Fibroblast of peridontal ligament (primary cell): Measurements from ENCODE around the gene DHRS7.
A peak's percentile ranks its signal among the peaks of the same experiment; 100 is the strongest.

Experiments
- DNase-seq: peaks from one replicate; pipeline ENCODE4 v3.0.0-alpha.2; 2010; ENCODE audit errors: extremely low read depth

The DHRS7 gene

DNA sequence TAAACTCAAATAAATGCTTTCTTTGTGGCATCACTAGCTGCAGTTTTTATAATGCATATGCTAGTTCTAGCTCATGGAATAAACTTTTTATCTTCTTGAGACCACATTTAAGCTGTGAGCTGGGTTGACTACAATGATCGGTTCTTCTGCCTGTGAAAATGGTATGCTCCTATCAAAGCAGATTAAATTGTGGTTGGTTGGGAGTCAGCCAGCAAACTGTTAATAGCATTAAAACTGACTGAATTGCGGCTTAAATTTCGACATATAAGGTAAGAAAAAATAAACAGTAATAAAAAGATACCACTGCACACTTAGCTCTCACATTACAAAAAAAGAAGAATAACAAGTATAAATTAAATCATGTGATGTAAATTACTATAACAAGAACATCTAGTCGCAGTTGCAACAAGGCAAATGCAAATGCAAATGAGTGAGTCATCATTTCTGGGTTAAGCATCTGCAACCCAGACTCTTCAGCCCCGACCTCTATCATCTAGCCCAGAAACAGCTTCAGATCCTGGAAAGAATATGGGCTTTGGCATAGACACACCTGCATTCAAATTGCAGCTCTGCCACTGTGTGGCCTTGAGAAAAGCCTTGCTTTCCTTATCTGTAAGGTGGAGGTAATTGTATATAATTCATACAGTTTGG lies 19.8 kb upstream of the DHRS7 start:
- DNase-seq, result no peak

GRCh38 chr14:60184146-60184904 lies 19.1 kb upstream of the DHRS7 start:
- DNase-seq, result peak; percentile 92

DNA sequence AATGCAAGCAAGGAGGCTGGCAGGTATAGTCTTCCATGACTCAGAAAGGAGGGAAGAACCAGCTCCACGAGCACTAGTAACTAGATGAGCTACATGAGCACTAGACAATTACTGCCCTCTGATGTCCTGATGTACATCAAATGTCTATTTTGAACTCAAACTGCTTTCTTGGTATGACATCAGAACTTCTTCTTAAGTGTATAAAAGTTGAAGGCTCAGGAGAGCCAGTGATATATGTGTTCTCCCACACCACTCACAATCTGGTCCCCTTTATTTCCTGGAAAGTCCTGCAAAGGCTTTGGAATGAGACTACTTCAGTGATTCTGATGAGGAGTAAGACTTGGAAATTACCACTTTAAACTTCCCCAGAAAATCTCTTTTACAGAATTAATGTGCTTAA lies 18.5 kb upstream of the DHRS7 start:
- peak; percentile 64 for DNase-seq

DNA sequence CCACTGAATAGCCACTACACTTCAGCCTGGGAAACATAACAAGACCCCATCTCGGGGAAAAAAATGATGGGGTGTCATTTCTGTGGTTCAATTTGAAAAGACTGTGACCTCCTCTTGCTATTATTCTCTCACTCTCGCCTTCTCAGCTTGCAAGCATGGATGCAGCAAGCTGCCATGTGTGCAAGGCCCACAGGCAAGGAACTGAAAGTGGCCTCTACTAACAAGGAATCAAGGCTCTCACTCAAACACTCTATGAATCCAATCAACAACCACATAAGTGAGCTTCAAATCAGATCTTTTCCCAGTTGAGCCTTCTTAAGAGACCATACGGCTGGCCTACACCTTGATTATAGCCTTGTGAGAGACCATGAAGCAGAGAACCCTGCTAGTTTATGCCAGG lies 17.9 kb upstream of the DHRS7 start:
- no peak for DNase-seq

GRCh38 chr14:60179431-60179869 lies 14.3 kb upstream of the DHRS7 start:
- DNase-seq, result no peak

DNA sequence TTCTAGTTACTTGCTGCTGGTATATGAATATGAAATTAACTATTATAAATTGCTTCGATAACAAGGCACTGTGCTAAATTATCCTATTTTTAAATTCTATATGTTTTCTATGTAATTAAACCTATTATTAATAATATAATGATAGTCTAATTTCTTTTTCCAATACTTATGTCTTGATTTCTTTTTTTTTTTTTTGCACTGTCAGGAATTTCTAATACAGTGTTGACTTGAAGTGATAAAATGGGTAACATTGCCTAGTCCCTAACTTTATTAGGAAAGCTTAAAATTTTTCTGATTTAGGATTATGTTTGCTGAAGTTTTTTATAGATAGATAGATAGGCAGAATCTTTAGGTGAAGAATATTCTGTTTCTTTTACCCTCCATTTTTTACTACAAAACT lies 13.6 kb upstream of the DHRS7 start:
- no peak for DNase-seq

DNA sequence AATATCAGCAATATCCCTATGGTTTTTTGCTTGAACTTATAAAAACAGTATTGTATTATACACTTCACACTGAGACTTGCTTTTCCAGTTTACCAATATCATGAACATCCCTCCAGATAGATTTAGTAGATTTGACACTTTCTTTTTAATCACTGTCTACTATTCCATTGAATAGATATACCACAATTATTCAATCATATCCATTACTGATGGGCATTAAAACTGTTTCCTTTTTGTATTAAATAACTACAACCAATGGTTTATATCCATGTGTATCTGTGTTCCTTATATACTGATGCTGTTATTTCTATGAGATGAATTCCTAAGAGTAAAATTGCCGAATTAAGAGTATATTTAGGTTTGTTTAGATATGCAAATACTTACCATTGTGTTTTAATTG lies 13.0 kb upstream of the DHRS7 start:
- DNase-seq, result no peak

- no peak for DNase-seq
Observed at GRCh38 chr14:60175255-60175902, 10.2 kb upstream of the DHRS7 start.

DNA sequence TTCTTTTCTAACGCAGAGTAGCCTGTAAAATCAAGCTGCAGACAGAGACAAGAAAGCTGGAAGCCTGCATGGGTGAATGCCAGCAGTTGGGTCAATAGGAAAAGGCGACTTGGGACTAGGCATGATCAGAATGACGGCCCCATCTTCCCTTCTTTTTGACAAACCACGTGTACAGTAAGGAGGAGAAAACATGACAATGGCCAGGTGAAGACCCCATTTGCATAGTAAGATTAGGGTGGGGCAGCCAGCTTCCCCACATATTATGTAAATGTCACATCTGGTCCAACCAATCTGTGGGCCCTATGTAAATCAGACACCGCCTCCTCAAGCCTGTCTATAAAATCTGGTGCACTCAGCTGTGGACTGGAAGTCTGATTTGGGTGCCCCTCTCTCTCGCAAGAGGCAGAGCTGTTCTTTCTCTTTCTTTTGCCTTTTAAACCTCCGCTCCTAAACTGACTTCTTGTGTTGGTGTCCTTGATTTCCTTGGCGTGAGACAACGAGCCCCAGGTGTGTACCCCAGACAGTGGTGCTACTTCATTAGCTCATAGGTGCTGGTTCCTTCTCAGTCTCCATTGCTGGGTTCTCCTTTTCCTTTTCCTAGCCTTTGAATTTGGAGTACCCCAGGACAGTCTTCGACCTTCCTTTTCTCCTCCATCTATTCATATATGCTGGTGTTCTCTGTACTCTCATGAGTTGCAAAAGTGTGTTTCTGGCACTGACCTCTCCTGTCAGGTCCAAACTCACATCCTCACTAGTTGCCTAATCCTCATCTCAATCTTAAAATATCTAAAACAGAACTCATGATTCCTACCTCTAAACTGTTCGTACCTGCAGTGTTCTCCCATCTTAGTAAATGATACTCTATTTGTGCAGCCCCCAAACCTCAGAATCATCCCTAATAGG lies 9.4 kb upstream of the DHRS7 start:
- no peak for DNase-seq

DNA sequence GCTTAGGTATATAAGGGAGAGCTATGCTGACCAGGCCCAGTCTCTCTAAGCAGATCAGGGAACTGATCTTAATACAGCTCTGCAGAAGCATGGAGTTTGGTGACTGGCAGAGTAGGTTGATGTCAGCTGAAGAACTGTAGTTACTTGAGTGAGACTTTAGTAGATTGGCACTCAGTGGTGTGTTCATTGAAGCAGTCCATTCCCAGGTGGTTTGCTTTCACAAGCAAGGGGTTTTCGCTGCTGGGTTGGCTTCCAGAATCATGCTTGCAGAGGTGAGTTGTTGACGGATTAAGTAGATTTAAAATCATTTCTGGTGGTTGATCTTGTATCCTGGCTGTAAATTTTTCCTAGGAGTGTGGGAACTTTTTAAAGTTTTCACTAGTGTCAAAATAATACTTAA lies 6.5 kb upstream of the DHRS7 start:
- DNase-seq, result no peak

- DNase-seq, result no peak
Observed at GRCh38 chr14:60170948-60171347, 5.8 kb upstream of the DHRS7 start.

- no peak for DNase-seq
Observed at GRCh38 chr14:60169722-60170121, 4.5 kb upstream of the DHRS7 start.

DNA sequence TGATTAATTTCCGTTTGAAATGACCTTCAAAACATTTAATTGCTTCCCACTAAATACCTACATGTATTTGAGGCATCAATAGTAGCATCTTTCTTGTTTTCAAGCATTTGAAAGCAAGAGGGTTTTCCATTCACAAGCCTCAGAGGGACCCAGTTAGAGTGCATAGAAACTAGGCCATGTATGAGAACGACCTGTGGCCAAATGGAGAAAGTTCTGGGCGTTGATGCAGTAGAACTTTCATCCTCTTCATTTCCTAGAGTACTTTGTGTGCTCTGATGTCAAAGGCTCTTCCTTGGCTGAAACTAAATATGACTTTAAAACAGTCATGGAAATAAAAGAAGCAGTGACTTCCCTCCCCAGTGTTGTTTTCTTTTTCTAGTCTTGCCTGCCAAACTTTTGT lies 944 bp upstream of the DHRS7 start:
- no peak for DNase-seq

GRCh38 chr14:60165547-60165876 lies 314 bp upstream of the DHRS7 start:
- DNase-seq, result no peak

DNA sequence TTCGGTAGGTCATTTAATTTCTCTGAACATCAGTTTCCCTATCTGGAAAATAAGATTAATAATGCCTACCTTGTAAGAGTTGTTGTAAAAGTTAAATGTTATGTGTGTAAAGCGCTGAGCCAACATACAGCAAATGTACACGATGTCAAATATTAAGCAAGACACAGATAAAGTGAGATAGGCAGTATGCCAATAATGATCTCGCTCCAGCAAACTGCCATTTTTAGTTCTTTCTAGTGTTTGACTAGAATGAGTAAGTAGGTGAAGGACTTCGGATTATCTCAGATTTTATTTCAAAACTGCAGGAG lies 840 bp downstream of the DHRS7 start:
- no peak for DNase-seq

GRCh38 chr14:60163693-60164092 lies 1.5 kb downstream of the DHRS7 start:
- DNase-seq, result no peak

- peak; percentile 59 for DNase-seq
Observed at GRCh38 chr14:60161196-60162107, 3.7 kb downstream of the DHRS7 start.

- no peak for DNase-seq
Observed at GRCh38 chr14:60160422-60160821, 4.8 kb downstream of the DHRS7 start.

DNA sequence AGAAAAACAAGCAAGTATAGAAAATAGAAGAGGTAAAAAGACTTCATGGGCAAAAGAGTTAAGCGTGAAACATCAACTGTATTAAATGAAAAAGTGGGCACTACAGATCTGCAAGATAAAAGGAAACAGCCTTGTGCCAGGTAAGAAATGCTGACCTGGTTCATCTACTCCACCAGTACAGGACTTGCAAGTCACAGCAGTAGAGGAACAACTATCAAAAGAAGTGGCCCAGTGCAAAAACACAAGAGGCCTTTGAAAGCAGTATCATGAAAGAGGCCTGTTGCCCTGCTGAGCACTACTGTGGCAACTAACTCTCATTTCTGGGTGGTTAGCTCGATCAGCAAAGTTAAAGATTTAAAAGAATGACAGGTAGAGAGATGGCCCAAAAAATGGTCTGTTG lies 10.5 kb downstream of the DHRS7 start:
- DNase-seq, result no peak

DNA sequence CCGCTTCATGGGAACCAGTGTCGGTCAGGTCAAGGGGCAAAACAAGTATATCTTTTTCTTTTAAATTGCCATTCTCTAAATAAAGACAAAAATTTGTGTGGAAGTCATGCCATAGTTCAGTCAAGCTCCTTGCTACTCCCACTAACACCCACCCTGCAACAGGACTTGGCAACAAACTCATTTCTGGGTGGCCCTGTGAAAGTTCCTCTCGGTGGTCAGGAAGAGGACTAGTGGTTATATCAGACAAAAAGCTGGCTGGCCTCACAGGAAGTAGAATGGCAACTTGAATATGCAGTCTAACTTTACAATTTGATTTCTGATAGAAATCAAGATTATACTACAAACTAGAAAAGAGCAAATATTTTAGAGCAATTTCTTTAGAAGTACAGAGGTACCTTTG lies 11.2 kb downstream of the DHRS7 start:
- no peak for DNase-seq

- peak; percentile 90 for DNase-seq
Observed at GRCh38 chr14:60151715-60152114, 13.5 kb downstream of the DHRS7 start.
